T-cell (primary cell): ENCODE measurements around the gene ABHD3. TPM values are rescaled to one million over a fixed set of nuclear protein-coding genes. Genes with fewer than 3 reads are reported as not detected.

Experiments
- ATAC-seq, 4 experiments: fragments of 200-7000 bp in 3 of 4; fragments of 150-1000 bp in 1 of 4; cut with Tn5 transposase; replicated peaks in 1 of 4; 1 replicate in 3 of 4; 2 replicates in 1 of 4; pipeline ENCODE4 v1.10.0; 2021; ENCODE audit warnings: moderate library complexity in 3 of 4, mild to moderate bottlenecking in 2 of 4, moderate number of reproducible peaks in 1 of 4
- CTCF ChIA-PET, 2 donors: fragments of 300-600 bp; sonication (Branson Sonifier 250); formaldehyde crosslinking; loops; one replicate each; lab custom pipeline; 2022; ENCODE audit warnings: antibody characterized with exemption in 2 of 2; lab: Charles Lee
- POLR2A ChIA-PET, 2 donors: fragments of 300-600 bp; sonication (Branson Sonifier 250); formaldehyde crosslinking; loops; one replicate each; lab custom pipeline; 2022; ENCODE audit warnings: antibody characterized with exemption in 2 of 2; lab: Charles Lee
- DNase-seq, 35 experiments: peaks; one replicate each; pipeline versions ENCODE4 v3.0.0 to v3.0.0-alpha.2; 2013 to 2023
- H3K27ac ChIP-seq: one replicate; pipeline ENCODE4 v1.5.1; 2013; ENCODE audit warnings: low read length
- H3K27me3 ChIP-seq, 2 experiments: replicated peaks in 1 of 2; 1 replicate in 1 of 2; 2 replicates in 1 of 2; pipeline versions ENCODE4 v1.6.1 to v1.7.0; 2013; ENCODE audit warnings: low read length in 1 of 2, mixed read lengths in 1 of 2; ENCODE audit not compliant: control insufficient read depth in 2 of 2, insufficient read depth in 2 of 2; ENCODE audit errors: extremely low read depth in 1 of 2
- H3K36me3 ChIP-seq, 2 donors: 1 replicate in 1 of 2; 2 replicates in 1 of 2; pipeline versions ENCODE4 v1.6.1 to v1.7.0; 2013; ENCODE audit warnings: low read length in 1 of 2; ENCODE audit not compliant: control insufficient read depth in 2 of 2, insufficient read depth in 1 of 2; ENCODE audit errors: extremely low read depth in 1 of 2
- H3K4me1 ChIP-seq, 2 experiments: 1 replicate in 1 of 2; 2 replicates in 1 of 2; pipeline versions ENCODE4 v1.6.1 to v1.7.0; 2013; ENCODE audit warnings: low read length in 2 of 2, mixed read lengths in 1 of 2; ENCODE audit not compliant: insufficient read depth in 2 of 2, control insufficient read depth in 1 of 2; ENCODE audit errors: extremely low read depth in 1 of 2
- H3K4me3 ChIP-seq, 2 donors: 1 replicate in 1 of 2; 2 replicates in 1 of 2; pipeline versions ENCODE4 v1.5.1 to v1.7.0; 2013; ENCODE audit warnings: mild to moderate bottlenecking in 2 of 2, low read length in 1 of 2, moderate library complexity in 1 of 2; ENCODE audit not compliant: control insufficient read depth in 1 of 2; ENCODE audit errors: extremely low read depth in 1 of 2
- H3K9me3 ChIP-seq: 2 replicates; pipeline ENCODE4 v1.7.0; 2013
- H3K27ac Mint-ChIP-seq, 2 donors: one replicate each; pipeline ENCODE4 v1.8.0; 2020 to 2021; ENCODE audit warnings: mild to moderate bottlenecking in 2 of 2, mixed read lengths in 2 of 2
- H3K27me3 Mint-ChIP-seq, 2 donors: one replicate each; pipeline ENCODE4 v1.8.0; 2021 to 2022; ENCODE audit warnings: mixed read lengths in 2 of 2
- H3K36me3 Mint-ChIP-seq: one replicate; pipeline ENCODE4 v1.8.0; 2021; ENCODE audit warnings: mixed read lengths
- H3K4me1 Mint-ChIP-seq, 3 donors: one replicate each; pipeline ENCODE4 v1.8.0; 2020 to 2022; ENCODE audit warnings: mixed read lengths in 3 of 3, mild to moderate bottlenecking in 1 of 3
- H3K4me3 Mint-ChIP-seq, 3 donors: one replicate each; pipeline ENCODE4 v1.8.0; 2020 to 2022; ENCODE audit warnings: mild to moderate bottlenecking in 3 of 3, mixed read lengths in 3 of 3, moderate library complexity in 3 of 3
- H3K9me3 Mint-ChIP-seq, 3 donors: one replicate each; pipeline ENCODE4 v1.8.0; 2020 to 2022; ENCODE audit warnings: mixed read lengths in 3 of 3
- WGBS: methylation state at CpG from one replicate; pipeline ENCODE4 v1.1.5; 2013; ENCODE audit warnings: missing lambda C conversion rate; ENCODE audit not compliant: insufficient coverage; 5-methylcytosine and 5-hydroxymethylcytosine counted together
- total RNA-seq, 35 experiments: library from RNA in 6 of 35; stranded (reverse) in 6 of 35; fragments of 120-200 nt in 1 of 35; gene quantifications; one replicate each; pipeline versions ENCODE4 v1.2.1 to v1.2.4 and lab custom pipeline; 2013 to 2026

ABHD3 gene
- total RNA-seq, 5 donors from 2014 or later (not counting 1 experiment from before 2014, with no cell fraction given): 33.1 to 42.4 (median 42.1) TPM

- Histone ChIP-seq H3K36me3 (no peaks in the 10 kb centered on the region), H3K9me3 (no peaks in the 10 kb centered on the region), H3K27me3 (no peaks in the 10 kb centered on the region), H3K27ac (peak overlapping the region; percentile 34), H3K4me3 (no peak overlapping the region), H3K4me1 (peaks cover 2 to 11% of the 10 kb centered on the region in 2 experiments)
- Mint-ChIP-seq H3K4me1 (peaks cover 15 to 22% (median 16%) of the 10 kb centered on the region in 3 donors), H3K4me3 (no peak overlapping the region), H3K36me3 (no peaks in the 10 kb centered on the region), H3K27me3 (no peaks in the 10 kb centered on the region), H3K9me3 (no peaks in the 10 kb centered on the region), H3K27ac (peak overlapping the region in 1 of 2 donors; percentile 66)
- 18% methylated on average over 2 of the region's 2 CpGs for WGBS
- DNase-seq (no peak), ATAC-seq (no peak)
- ChIA-PET CTCF (interaction anchor here in 1 of 2 donors (0.6 kb wide), 1 partner anchor 36 kb away, joined by 7 read pairs; no protein-coding TSS in a partner anchor), POLR2A (no interaction called here)
These were observed 99.9 kb downstream of the ABHD3 start for GRCh38 chr18:21604671-21605070.

GRCh38 chr18:21602299-21602587, 102.3 kb downstream of the ABHD3 start:
- Histone ChIP-seq H3K9me3 (no peaks in the 10 kb centered on the region), H3K36me3 (no peaks in the 10 kb centered on the region), H3K4me1 (peaks cover 12 to 28% of the 10 kb centered on the region in 2 experiments), H3K27me3 (no peaks in the 10 kb centered on the region), H3K27ac (no peak overlapping the region), H3K4me3 (no peak overlapping the region)
- peak overlapping the region in 2 of 3 donors; percentile 31 to 93 for H3K4me3 Mint-ChIP-seq
- no peaks in the 10 kb centered on the region for H3K9me3 Mint-ChIP-seq
- POLR2A ChIA-PET: interaction anchor here in 1 of 2 donors (0.9 to 1.0 kb wide), 2 partner anchors 12 to 80 kb away, joined by 4 to 12 read pairs; no protein-coding TSS in a partner anchor
- H3K27ac Mint-ChIP-seq: peak overlapping the region; percentile 46 to 61
- H3K27me3 Mint-ChIP-seq: no peaks in the 10 kb centered on the region
- WGBS: 83% methylated on average over 1 of the region's 5 CpGs
- DNase-seq: peak in 2 of 35 experiments; percentile 12 to 17
- CTCF ChIA-PET: interaction anchor here in 1 of 2 donors (0.8 kb wide), 1 partner anchor 82 kb away, joined by 3 read pairs; no protein-coding TSS in a partner anchor
- no peak for ATAC-seq
- H3K4me1 Mint-ChIP-seq: peaks cover 34 to 43% (median 34%) of the 10 kb centered on the region in 3 donors
- H3K36me3 Mint-ChIP-seq: no peaks in the 10 kb centered on the region

Other genes starting within 250 kb of the ABHD3 start
- 10 to 100 TPM; 24.5 to 32.6 (median 26.2) TPM for gene ESCO1, start 104.1 kb downstream of the ABHD3 start, total RNA-seq
- 10 to 100 TPM; 18.7 to 31.2 (median 30.7) TPM for gene SNRPD1, start 92.5 kb downstream of the ABHD3 start, total RNA-seq
- gene MIB1, start 36.0 kb upstream of the ABHD3 start, total RNA-seq: 10 to 100 TPM; 23.5 to 46.1 (median 34.3) TPM